K562 (cell line): ENCODE results near the gene TUBB4B. TPM values are rescaled to one million over a fixed set of nuclear protein-coding genes. Genes with fewer than 3 reads are reported as not detected.

ENCODE experiments used
- CCAR2 ChIP-seq: fragments of 200-400 bp; formaldehyde crosslinking; IDR thresholded peaks from 2 replicates; pipeline ENCODE4 v1.6.1; 2017; ENCODE audit warnings: mild to moderate bottlenecking, low read depth, low read length
- COPS2 ChIP-seq: fragments of 450-650 bp; conservative IDR thresholded peaks from 2 replicates; pipeline ENCODE4 v1.6.1; 2016; ENCODE audit warnings: mild to moderate bottlenecking, moderate library complexity
- CREM ChIP-seq: IDR thresholded peaks from 2 replicates; pipeline ENCODE4 v1.6.1; 2014; ENCODE audit warnings: antibody characterized with exemption, low read depth
- CTBP1 ChIP-seq: fragments of 450-650 bp; IDR thresholded peaks from 2 replicates; pipeline ENCODE4 v1.6.1; 2016; ENCODE audit warnings: borderline replicate concordance
- ESRRA ChIP-seq: fragments of 450-650 bp; IDR thresholded peaks from 2 replicates; pipeline ENCODE4 v1.6.1; 2014; ENCODE audit warnings: low read depth, mild to moderate bottlenecking, moderate library complexity, borderline replicate concordance
- HCFC1 ChIP-seq: IDR thresholded peaks from 2 replicates; pipeline ENCODE4 v1.6.1; 2012; ENCODE audit warnings: low read depth, low read length, improper control_type of control experiment
- HDAC8 ChIP-seq: fragments of 450-650 bp; IDR thresholded peaks from 2 replicates; pipeline ENCODE4 v1.6.1; 2016; ENCODE audit warnings: mild to moderate bottlenecking, missing genetic modification characterization, moderate library complexity, missing compliant biosample characterization
- HNRNPL ChIP-seq: fragments of 200-400 bp; formaldehyde crosslinking; IDR thresholded peaks from 2 replicates; pipeline ENCODE4 v1.6.1; 2017; ENCODE audit warnings: low read depth, mild to moderate bottlenecking, low read length
- MECOM ChIP-seq: fragments of 250-450 bp; sonication (Bioruptor Pico); IDR thresholded peaks from 2 replicates; pipeline ENCODE4 v1.8.0; 2022; ENCODE audit warnings: inconsistent platforms
- POU5F1 ChIP-seq: fragments of 150-350 bp; IDR thresholded peaks from 2 replicates; pipeline ENCODE4 v1.6.1; 2014; ENCODE audit warnings: borderline replicate concordance, low read length, low read depth, mild to moderate bottlenecking; ENCODE audit not compliant: partially characterized antibody
- TBP ChIP-seq: optimal IDR thresholded peaks from 2 replicates; pipeline ENCODE3; 2011; ENCODE audit warnings: low read depth, low read length, improper control_type of control experiment
- YY1 ChIP-seq, 3 experiments: IDR thresholded peaks; 2 replicates each; pipeline ENCODE4 v1.6.1; 2011; ENCODE audit warnings: low read length in 2 of 3, mild to moderate bottlenecking in 2 of 3, moderate library complexity in 2 of 3, borderline replicate concordance in 1 of 3, control low read depth in 1 of 3, low read depth in 1 of 3; ENCODE audit not compliant: insufficient read depth in 3 of 3, insufficient replicate concordance in 2 of 3, control insufficient read depth in 1 of 3, insufficient read length in 1 of 3; ENCODE audit errors: extremely low read depth in 1 of 3
- ZFP36 ChIP-seq: fragments of 150-350 bp; IDR thresholded peaks from 2 replicates; pipeline ENCODE4 v1.6.1; 2018; ENCODE audit warnings: low read length, low read depth; ENCODE audit not compliant: partially characterized antibody
- ZNF436 ChIP-seq: fragments of 250-450, 450-650 bp; sonication (Bioruptor Pico); formaldehyde crosslinking; IDR thresholded peaks from 2 replicates; pipeline ENCODE4 v1.7.0; 2020; ENCODE audit warnings: mild to moderate bottlenecking
- ZNF444 ChIP-seq: fragments of 250-450 bp; sonication (Bioruptor Pico); IDR thresholded peaks from 2 replicates; pipeline ENCODE4 v1.4.0; 2020; ENCODE audit warnings: mild to moderate bottlenecking, moderate library complexity
- polyA plus RNA-seq, 8 experiments: library from polyadenylated mRNA; depleted of rRNA in 4 of 8; stranded (reverse) in 5 of 8; unstranded in 3 of 8; fragments of >200 nt; fragmentation: Nextera tagmentation in 2 of 8; fragmentation: Illumina TruSeq in 1 of 8; extraction: Ambion mirVana in 2 of 8; extraction: Trizol in 1 of 8; gene quantifications; 2 replicates each; pipeline versions ENCODE4 v1.2.1 to v1.2.3, GENCODE V29; 2011 to 2014; ENCODE audit warnings: inconsistent platforms in 1 of 8, missing spikeins in 1 of 8
- total RNA-seq, 7 experiments: library from RNA; depleted of rRNA in 6 of 7; stranded (reverse); fragments of >200 nt in 6 of 7; fragmentation: Illumina TruSeq in 2 of 7; extraction: Trizol in 2 of 7; gene quantifications; 2 replicates each; pipeline versions ENCODE4 v1.2.1 to v1.2.3, GENCODE V29; 2011 to 2021; ENCODE audit warnings: low replicate concordance in 1 of 7
- TF ChIP-seq, protein P1 (sequence below): fragments of 450-650 bp; IDR thresholded peaks from 2 replicates; pipeline ENCODE4 v1.6.1; 2018; ENCODE audit not compliant: partially characterized antibody
- TF ChIP-seq, protein P2 (sequence below): fragments of 450-650 bp; formaldehyde crosslinking; IDR thresholded peaks from 2 replicates; pipeline ENCODE4 v1.4.0; 2022; ENCODE audit warnings: mild to moderate bottlenecking, moderate library complexity
- TF ChIP-seq, protein P3 (sequence below), 2 experiments: fragments of 450-650 bp; IDR thresholded peaks; 2 replicates each; pipeline ENCODE4 v1.6.1; 2018; ENCODE audit warnings: mild to moderate bottlenecking in 2 of 2, low read depth in 1 of 2; ENCODE audit not compliant: partially characterized antibody in 2 of 2

Gene TUBB4B
- total and polyA plus RNA-seq, 9 of the 15 experiments (the other 6 are each of a cell fraction or from before 2014, with no cell fraction given), result 24.1 to 443 (median 268) TPM

DNA sequence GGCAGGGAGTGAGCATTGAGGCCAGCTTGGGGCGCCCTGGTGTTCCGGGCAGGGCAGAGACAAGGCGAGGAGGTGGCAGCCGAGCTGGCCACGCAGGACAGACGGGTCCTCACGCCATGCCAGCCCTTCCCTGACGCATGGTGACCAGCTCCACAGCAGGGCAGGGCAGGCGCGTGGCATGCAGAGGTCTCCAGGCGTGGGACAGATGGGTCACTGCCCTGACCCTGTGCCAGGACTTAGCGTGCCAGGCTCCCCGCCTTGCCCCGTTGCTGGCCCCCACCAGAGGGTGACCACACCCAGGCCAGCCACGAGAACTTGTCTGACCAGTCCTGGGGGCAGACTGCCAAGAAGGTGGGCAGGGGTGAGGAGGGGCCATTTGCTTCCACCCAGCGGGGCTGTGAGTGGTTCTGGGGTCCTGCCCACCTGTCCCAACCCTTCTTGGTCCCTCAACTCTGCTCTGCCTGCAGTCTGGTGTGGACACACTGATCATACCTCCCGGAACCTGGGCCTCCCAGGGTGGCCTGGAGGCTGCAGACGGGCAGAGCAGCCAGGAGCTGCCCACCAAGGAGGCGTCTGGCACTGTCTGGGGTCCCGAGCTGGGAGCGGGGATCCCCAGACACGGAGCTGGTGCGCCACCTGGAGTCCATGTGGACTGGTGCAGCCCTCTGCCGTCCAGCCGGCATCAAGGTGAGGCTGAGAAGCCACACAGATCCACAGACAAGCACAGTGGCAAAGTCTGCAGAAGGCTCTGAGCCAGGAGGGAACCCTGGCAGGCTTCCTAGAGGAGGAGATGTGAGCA lies 13.8 kb upstream of the TUBB4B start, which contains the start of gene RNF224 (continued):
- TF ChIP-seq HDAC8 (tag) (peak; percentile 53; the same call in 1 of the 2 replicates), YY1 (IDR thresholded peaks at IDR 0.05; ENCODE audit: borderline replicate concordance in 1 of 3, control insufficient read depth in 1 of 3, extremely low read depth in 1 of 3, insufficient read depth in 3 of 3, insufficient read length in 1 of 3, insufficient replicate concordance in 2 of 3, low read depth in 1 of 3, low read length in 2 of 3) (peak in 1 of 3 experiments; percentile 35), ZFP36 (peak; percentile 97), ZNF444 (CRISPR knock-in tag) (peak; percentile 76; the same call in 1 of the 2 replicates), CREM (peak; percentile 31; the same call in 1 of the 2 replicates), COPS2 (no peak), ZNF436 (CRISPR knock-in tag) (peak; percentile 54; the same call in 1 of the 2 replicates), HCFC1 (peak; percentile 37; the same call in 1 of the 2 replicates), POU5F1 (no peak), CCAR2 (no peak), ESRRA (peak; percentile 34; the same call in 1 of the 2 replicates), CTBP1 (peak; percentile 75; the same call in 1 of the 2 replicates), TBP (peak; percentile 26), HNRNPL (no peak), MECOM (CRISPR knock-in tag) (no peak)
- TF ChIP-seq, protein P1, sequence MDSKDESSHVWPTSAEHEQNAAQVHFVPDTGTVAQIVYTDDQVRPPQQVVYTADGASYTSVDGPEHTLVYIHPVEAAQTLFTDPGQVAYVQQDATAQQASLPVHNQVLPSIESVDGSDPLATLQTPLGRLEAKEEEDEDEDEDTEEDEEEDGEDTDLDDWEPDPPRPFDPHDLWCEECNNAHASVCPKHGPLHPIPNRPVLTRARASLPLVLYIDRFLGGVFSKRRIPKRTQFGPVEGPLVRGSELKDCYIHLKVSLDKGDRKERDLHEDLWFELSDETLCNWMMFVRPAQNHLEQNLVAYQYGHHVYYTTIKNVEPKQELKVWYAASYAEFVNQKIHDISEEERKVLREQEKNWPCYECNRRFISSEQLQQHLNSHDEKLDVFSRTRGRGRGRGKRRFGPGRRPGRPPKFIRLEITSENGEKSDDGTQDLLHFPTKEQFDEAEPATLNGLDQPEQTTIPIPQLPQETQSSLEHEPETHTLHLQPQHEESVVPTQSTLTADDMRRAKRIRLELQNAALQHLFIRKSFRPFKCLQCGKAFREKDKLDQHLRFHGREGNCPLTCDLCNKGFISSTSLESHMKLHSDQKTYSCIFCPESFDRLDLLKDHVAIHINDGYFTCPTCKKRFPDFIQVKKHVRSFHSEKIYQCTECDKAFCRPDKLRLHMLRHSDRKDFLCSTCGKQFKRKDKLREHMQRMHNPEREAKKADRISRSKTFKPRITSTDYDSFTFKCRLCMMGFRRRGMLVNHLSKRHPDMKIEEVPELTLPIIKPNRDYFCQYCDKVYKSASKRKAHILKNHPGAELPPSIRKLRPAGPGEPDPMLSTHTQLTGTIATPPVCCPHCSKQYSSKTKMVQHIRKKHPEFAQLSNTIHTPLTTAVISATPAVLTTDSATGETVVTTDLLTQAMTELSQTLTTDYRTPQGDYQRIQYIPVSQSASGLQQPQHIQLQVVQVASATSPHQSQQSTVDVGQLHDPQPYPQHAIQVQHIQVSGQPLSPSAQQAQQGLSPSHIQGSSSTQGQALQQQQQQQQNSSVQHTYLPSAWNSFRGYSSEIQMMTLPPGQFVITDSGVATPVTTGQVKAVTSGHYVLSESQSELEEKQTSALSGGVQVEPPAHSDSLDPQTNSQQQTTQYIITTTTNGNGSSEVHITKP, result peak; percentile 41
- TF ChIP-seq, protein P2, sequence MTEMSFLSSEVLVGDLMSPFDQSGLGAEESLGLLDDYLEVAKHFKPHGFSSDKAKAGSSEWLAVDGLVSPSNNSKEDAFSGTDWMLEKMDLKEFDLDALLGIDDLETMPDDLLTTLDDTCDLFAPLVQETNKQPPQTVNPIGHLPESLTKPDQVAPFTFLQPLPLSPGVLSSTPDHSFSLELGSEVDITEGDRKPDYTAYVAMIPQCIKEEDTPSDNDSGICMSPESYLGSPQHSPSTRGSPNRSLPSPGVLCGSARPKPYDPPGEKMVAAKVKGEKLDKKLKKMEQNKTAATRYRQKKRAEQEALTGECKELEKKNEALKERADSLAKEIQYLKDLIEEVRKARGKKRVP (CRISPR knock-in tag), result peak; percentile 26; the same call in 1 of the 2 replicates
- TF ChIP-seq, protein P3, sequence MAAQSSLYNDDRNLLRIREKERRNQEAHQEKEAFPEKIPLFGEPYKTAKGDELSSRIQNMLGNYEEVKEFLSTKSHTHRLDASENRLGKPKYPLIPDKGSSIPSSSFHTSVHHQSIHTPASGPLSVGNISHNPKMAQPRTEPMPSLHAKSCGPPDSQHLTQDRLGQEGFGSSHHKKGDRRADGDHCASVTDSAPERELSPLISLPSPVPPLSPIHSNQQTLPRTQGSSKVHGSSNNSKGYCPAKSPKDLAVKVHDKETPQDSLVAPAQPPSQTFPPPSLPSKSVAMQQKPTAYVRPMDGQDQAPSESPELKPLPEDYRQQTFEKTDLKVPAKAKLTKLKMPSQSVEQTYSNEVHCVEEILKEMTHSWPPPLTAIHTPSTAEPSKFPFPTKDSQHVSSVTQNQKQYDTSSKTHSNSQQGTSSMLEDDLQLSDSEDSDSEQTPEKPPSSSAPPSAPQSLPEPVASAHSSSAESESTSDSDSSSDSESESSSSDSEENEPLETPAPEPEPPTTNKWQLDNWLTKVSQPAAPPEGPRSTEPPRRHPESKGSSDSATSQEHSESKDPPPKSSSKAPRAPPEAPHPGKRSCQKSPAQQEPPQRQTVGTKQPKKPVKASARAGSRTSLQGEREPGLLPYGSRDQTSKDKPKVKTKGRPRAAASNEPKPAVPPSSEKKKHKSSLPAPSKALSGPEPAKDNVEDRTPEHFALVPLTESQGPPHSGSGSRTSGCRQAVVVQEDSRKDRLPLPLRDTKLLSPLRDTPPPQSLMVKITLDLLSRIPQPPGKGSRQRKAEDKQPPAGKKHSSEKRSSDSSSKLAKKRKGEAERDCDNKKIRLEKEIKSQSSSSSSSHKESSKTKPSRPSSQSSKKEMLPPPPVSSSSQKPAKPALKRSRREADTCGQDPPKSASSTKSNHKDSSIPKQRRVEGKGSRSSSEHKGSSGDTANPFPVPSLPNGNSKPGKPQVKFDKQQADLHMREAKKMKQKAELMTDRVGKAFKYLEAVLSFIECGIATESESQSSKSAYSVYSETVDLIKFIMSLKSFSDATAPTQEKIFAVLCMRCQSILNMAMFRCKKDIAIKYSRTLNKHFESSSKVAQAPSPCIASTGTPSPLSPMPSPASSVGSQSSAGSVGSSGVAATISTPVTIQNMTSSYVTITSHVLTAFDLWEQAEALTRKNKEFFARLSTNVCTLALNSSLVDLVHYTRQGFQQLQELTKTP (IDR thresholded peaks at IDR 0.05; ENCODE audit: low read depth in 1 of 2, partially characterized antibody in 2 of 2), result peak in 1 of 2 experiments; percentile 90
